GM19035 (cell line): ENCODE measurements around the gene MZT2B.
"Not testable (repeated sequence)": the region's sequence is repeated elsewhere in the genome, so short reads cannot be mapped to it uniquely, and the experiment has no call there.

Source experiments
- ATAC-seq: cut with Tn5 transposase; IDR thresholded peaks from one replicate; pipeline ENCODE4 v1.9.1; 2021; ENCODE audit not compliant: unreplicated experiment

MZT2B gene

GRCh38 chr2:130152136-130152815 lies 29.8 kb upstream of the MZT2B start:
- ATAC-seq: not testable (repeated sequence)

GRCh38 chr2:130152816-130153595 lies 29.1 kb upstream of the MZT2B start:
- no peak for ATAC-seq

- ATAC-seq: not testable (repeated sequence)
Observed at GRCh38 chr2:130153721-130154422, 28.2 kb upstream of the MZT2B start.

- not testable (repeated sequence) for ATAC-seq
Observed at GRCh38 chr2:130154423-130154770, 27.7 kb upstream of the MZT2B start.

- ATAC-seq: no peak
Observed at GRCh38 chr2:130154773-130155765, 27.0 kb upstream of the MZT2B start.

- ATAC-seq: not testable (repeated sequence)
Observed at GRCh38 chr2:130155956-130156623, 26.0 kb upstream of the MZT2B start.

- no peak for ATAC-seq
Observed at GRCh38 chr2:130156624-130157004, 25.4 kb upstream of the MZT2B start.

GRCh38 chr2:130157354-130157753 lies 24.7 kb upstream of the MZT2B start:
- peak; percentile 36 for ATAC-seq

- ATAC-seq: peak; percentile 86
Observed at GRCh38 chr2:130157825-130158514, 24.1 kb upstream of the MZT2B start.

GRCh38 chr2:130158631-130159030 lies 23.4 kb upstream of the MZT2B start:
- no peak for ATAC-seq

GRCh38 chr2:130159376-130159775 lies 22.7 kb upstream of the MZT2B start:
- ATAC-seq: not testable (repeated sequence)

- no peak for ATAC-seq
Observed at GRCh38 chr2:130160131-130160530, 21.9 kb upstream of the MZT2B start.

- not testable (repeated sequence) for ATAC-seq
Observed at GRCh38 chr2:130160838-130161705, 21.0 kb upstream of the MZT2B start.

GRCh38 chr2:130162486-130162885 lies 19.6 kb upstream of the MZT2B start:
- not testable (repeated sequence) for ATAC-seq

GRCh38 chr2:130162968-130163367 lies 19.1 kb upstream of the MZT2B start:
- no peak for ATAC-seq

- ATAC-seq: no peak
Observed at GRCh38 chr2:130165293-130166016, 16.6 kb upstream of the MZT2B start.

- ATAC-seq: not testable (repeated sequence)
Observed at GRCh38 chr2:130166611-130167010, 15.5 kb upstream of the MZT2B start.

GRCh38 chr2:130169163-130169562 lies 12.9 kb upstream of the MZT2B start:
- ATAC-seq: not testable (repeated sequence)
